ENCODE results near the gene GTPBP8. TPM values are rescaled to one million over a fixed set of nuclear protein-coding genes. Genes with fewer than 3 reads are reported as not detected.

Gene GTPBP8
- polyA plus RNA-seq, 1 experiment = 17.3 TPM

GRCh38 chr3:112976953-112977352 is 13.8 kb upstream of the GTPBP8 start:
- POLR2A ChIA-PET = no interaction called here
- H3K27ac ChIP-seq (ENCODE audit: low read depth, low read length) = no peak overlapping the region
- no peaks in the 10 kb centered on the region for H3K9me3 ChIP-seq (ENCODE audit: control insufficient read depth, insufficient read depth, low read length)
- CTCF ChIA-PET = interaction anchor here (1.5 to 1.9 kb wide), 2 partner anchors 242 to 334 kb away, joined by 4 to 7 read pairs; no protein-coding TSS in a partner anchor
- no peak for TF ChIP-seq CTCF (IDR thresholded peaks at IDR 0.05; ENCODE audit: low read depth, low read length)
- H3K27me3 ChIP-seq (ENCODE audit: control insufficient read depth, insufficient read depth, low read length) = peaks cover 3% of the 10 kb centered on the region
- no peak overlapping the region for H3K4me3 ChIP-seq (ENCODE audit: low read depth, low read length)
- no peak for DNase-seq (ENCODE audit: low read depth, low spot score)

- peak; percentile 69 for TF ChIP-seq CTCF (IDR thresholded peaks at IDR 0.05; ENCODE audit: low read depth, low read length)
Measured at GRCh38 chr3:112979244-112979832, 11.4 kb upstream of the GTPBP8 start.

GRCh38 chr3:112980080-112980479 is 10.7 kb upstream of the GTPBP8 start:
- Histone ChIP-seq H3K27me3 (ENCODE audit: control insufficient read depth, insufficient read depth, low read length) (no peaks in the 10 kb centered on the region), H3K9me3 (ENCODE audit: control insufficient read depth, insufficient read depth, low read length) (no peaks in the 10 kb centered on the region), H3K4me3 (ENCODE audit: low read depth, low read length) (no peak overlapping the region), H3K27ac (ENCODE audit: low read depth, low read length) (no peak overlapping the region)
- no peak for DNase-seq (ENCODE audit: low read depth, low spot score)
- no peak for TF ChIP-seq CTCF (IDR thresholded peaks at IDR 0.05; ENCODE audit: low read depth, low read length)
- POLR2A ChIA-PET = no interaction called here
- CTCF ChIA-PET = interaction anchor here (0.7 to 4.8 kb wide), 23 partner anchors 11 to 400 kb away, joined by 3 to 94 read pairs (median 5); partner anchors contain the start of genes CD200R1L and GTPBP8

More at GRCh38 chr3:112979244-112979832, 11.4 kb upstream of the GTPBP8 start:
- H3K27ac ChIP-seq (ENCODE audit: low read depth, low read length) = no peak overlapping the region
- no peak overlapping the region for H3K4me3 ChIP-seq (ENCODE audit: low read depth, low read length)
- ChIA-PET POLR2A (no interaction called here), CTCF (interaction anchor here (0.6 to 4.8 kb wide), 57 partner anchors 8 to 401 kb away, joined by 3 to 94 read pairs (median 4); partner anchors contain the start of genes CD200R1L and GTPBP8)
- no peaks in the 10 kb centered on the region for H3K27me3 ChIP-seq (ENCODE audit: control insufficient read depth, insufficient read depth, low read length)
- no peaks in the 10 kb centered on the region for H3K9me3 ChIP-seq (ENCODE audit: control insufficient read depth, insufficient read depth, low read length)
- DNase-seq (ENCODE audit: low read depth, low spot score) = peak; percentile 11

GRCh38 chr3:112982710-112983109 is 8.1 kb upstream of the GTPBP8 start:
- Histone ChIP-seq H3K9me3 (ENCODE audit: control insufficient read depth, insufficient read depth, low read length) (no peaks in the 10 kb centered on the region), H3K27me3 (ENCODE audit: control insufficient read depth, insufficient read depth, low read length) (no peaks in the 10 kb centered on the region), H3K4me3 (ENCODE audit: low read depth, low read length) (no peak overlapping the region), H3K27ac (ENCODE audit: low read depth, low read length) (no peak overlapping the region)
- POLR2A ChIA-PET = no interaction called here
- no peak for DNase-seq (ENCODE audit: low read depth, low spot score)
- no peak for TF ChIP-seq CTCF (IDR thresholded peaks at IDR 0.05; ENCODE audit: low read depth, low read length)
- CTCF ChIA-PET = interaction anchor here (0.6 to 4.8 kb wide), 6 partner anchors 9 to 401 kb away, joined by 3 to 94 read pairs (median 4); no protein-coding TSS in a partner anchor

- CTCF ChIA-PET = interaction anchor here (1.3 kb wide), 1 partner anchor 402 kb away, joined by 5 read pairs; no protein-coding TSS in a partner anchor
Measured at GRCh38 chr3:112984485-112984884, 6.3 kb upstream of the GTPBP8 start.

More at GRCh38 chr3:112984485-112984884, 6.3 kb upstream of the GTPBP8 start:
- no peak for DNase-seq (ENCODE audit: low read depth, low spot score)
- POLR2A ChIA-PET = no interaction called here
- no peak overlapping the region for H3K27ac ChIP-seq (ENCODE audit: low read depth, low read length)
- H3K9me3 ChIP-seq (ENCODE audit: control insufficient read depth, insufficient read depth, low read length) = no peaks in the 10 kb centered on the region
- H3K4me3 ChIP-seq (ENCODE audit: low read depth, low read length) = no peak overlapping the region
- H3K27me3 ChIP-seq (ENCODE audit: control insufficient read depth, insufficient read depth, low read length) = no peaks in the 10 kb centered on the region
- TF ChIP-seq CTCF (IDR thresholded peaks at IDR 0.05; ENCODE audit: low read depth, low read length) = no peak
